MM.1S (cell line): ENCODE measurements around the gene DHX32.
"Not testable (repeated sequence)": the region's sequence is repeated elsewhere in the genome, so short reads cannot be mapped to it uniquely, and the experiment has no call there.

Source experiments
- DNase-seq: peaks from one replicate; pipeline ENCODE4 v3.0.0-alpha.2; 2015
- H2AFZ ChIP-seq: fragments of 300-600 bp; sonication (generic); 2 replicates; pipeline ENCODE4 v1.6.0; 2016; ENCODE audit warnings: antibody characterized with exemption, low read length
- H3F3A ChIP-seq: fragments of 300-600 bp; sonication (generic); 2 replicates; pipeline ENCODE4 v1.6.1; 2016; ENCODE audit warnings: mild to moderate bottlenecking, antibody characterized with exemption, low read length, moderate library complexity, mixed read lengths; ENCODE audit not compliant: insufficient read depth
- H3K27ac ChIP-seq: fragments of 300-600 bp; sonication (generic); 2 replicates; pipeline ENCODE4 v1.5.1; 2016; ENCODE audit warnings: mild to moderate bottlenecking, low read length
- H3K27me3 ChIP-seq: fragments of 300-600 bp; sonication (generic); replicated peaks from 2 replicates; pipeline ENCODE4 v1.6.0; 2016; ENCODE audit warnings: low read length; ENCODE audit not compliant: insufficient read depth
- H3K36me3 ChIP-seq: fragments of 300-600 bp; sonication (generic); replicated peaks from 2 replicates; pipeline ENCODE4 v1.6.1; 2016; ENCODE audit warnings: mild to moderate bottlenecking, low read length, mixed read lengths; ENCODE audit not compliant: insufficient read depth
- H3K4me1 ChIP-seq: fragments of 300-600 bp; sonication (generic); 2 replicates; pipeline ENCODE4 v1.6.1; 2016; ENCODE audit warnings: low read length, mixed read lengths
- H3K4me2 ChIP-seq: fragments of 300-600 bp; sonication (generic); 2 replicates; pipeline ENCODE4 v1.6.0; 2016; ENCODE audit warnings: low read depth, low read length
- H3K4me3 ChIP-seq: fragments of 300-600 bp; sonication (generic); 2 replicates; pipeline ENCODE4 v1.5.1; 2016; ENCODE audit warnings: low read length, mixed read lengths
- H3K79me2 ChIP-seq: fragments of 300-600 bp; sonication (generic); 2 replicates; pipeline ENCODE4 v1.6.1; 2016; ENCODE audit warnings: mixed run types, low read length, mixed read lengths
- H3K9ac ChIP-seq: fragments of 300-600 bp; sonication (generic); 2 replicates; pipeline ENCODE4 v1.6.1; 2016; ENCODE audit warnings: low read length, mixed read lengths
- H3K9me2 ChIP-seq: fragments of 300-600 bp; sonication (generic); replicated peaks from 2 replicates; pipeline ENCODE4 v1.6.1; 2016; ENCODE audit warnings: mild to moderate bottlenecking, low read length, mixed read lengths; ENCODE audit not compliant: insufficient read depth
- H3K9me3 ChIP-seq: fragments of 300-600 bp; sonication (generic); replicated peaks from 2 replicates; pipeline ENCODE4 v1.6.1; 2016; ENCODE audit warnings: mild to moderate bottlenecking, low read length, mixed read lengths; ENCODE audit not compliant: insufficient read depth
- H4K20me1 ChIP-seq: fragments of 300-600 bp; sonication (generic); 2 replicates; pipeline ENCODE4 v1.6.1; 2016; ENCODE audit warnings: mild to moderate bottlenecking, low read length, moderate library complexity, mixed read lengths; ENCODE audit not compliant: insufficient read depth

The DHX32 gene

DNA sequence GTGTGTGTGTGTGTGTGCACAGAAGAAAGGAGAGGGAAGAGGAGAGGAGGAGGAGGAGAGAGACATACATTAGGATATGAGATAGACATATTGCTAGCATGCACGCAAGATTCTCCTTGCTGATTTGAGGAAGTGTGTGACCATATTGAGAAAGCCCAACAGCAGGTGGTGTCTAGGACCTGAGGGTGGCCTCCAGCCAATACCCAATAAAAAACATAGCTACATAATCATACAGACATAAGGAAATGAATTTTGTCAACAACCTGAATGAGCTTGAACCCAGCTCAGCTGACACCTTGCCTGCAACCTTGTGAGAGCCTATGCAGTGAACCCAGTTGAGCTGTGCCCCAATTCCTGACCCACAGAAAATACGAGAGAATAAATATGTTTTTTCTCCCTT, 26.5 kb upstream of the DHX32 start:
- not testable (repeated sequence) for H3K4me2 ChIP-seq, H3K27me3 ChIP-seq, H3K9me3 ChIP-seq, H3K36me3 ChIP-seq, H4K20me1 ChIP-seq, H3K4me1 ChIP-seq, H3K27ac ChIP-seq, DNase-seq, H3K79me2 ChIP-seq, H3F3A ChIP-seq, H3K9me2 ChIP-seq, H3K9ac ChIP-seq, H2AFZ ChIP-seq, H3K4me3 ChIP-seq

- not testable (repeated sequence) for H3K9me2 ChIP-seq, H2AFZ ChIP-seq, H3F3A ChIP-seq, H3K36me3 ChIP-seq, H3K4me2 ChIP-seq, H3K79me2 ChIP-seq, H3K4me3 ChIP-seq, DNase-seq, H3K27ac ChIP-seq, H3K27me3 ChIP-seq, H3K9me3 ChIP-seq, H4K20me1 ChIP-seq, H3K9ac ChIP-seq, H3K4me1 ChIP-seq
These were observed 24.2 kb upstream of the DHX32 start for GRCh38 chr10:125905069-125905994.

GRCh38 chr10:125903135-125903640, 22.1 kb upstream of the DHX32 start:
- H3K36me3 ChIP-seq, H3K27me3 ChIP-seq, H3K9me2 ChIP-seq, H3K4me3 ChIP-seq, H3K27ac ChIP-seq, H3K4me1 ChIP-seq, H3K79me2 ChIP-seq, H3K9ac ChIP-seq, H3K9me3 ChIP-seq, H4K20me1 ChIP-seq, H3K4me2 ChIP-seq, H3F3A ChIP-seq, DNase-seq, H2AFZ ChIP-seq: not testable (repeated sequence)

DNA sequence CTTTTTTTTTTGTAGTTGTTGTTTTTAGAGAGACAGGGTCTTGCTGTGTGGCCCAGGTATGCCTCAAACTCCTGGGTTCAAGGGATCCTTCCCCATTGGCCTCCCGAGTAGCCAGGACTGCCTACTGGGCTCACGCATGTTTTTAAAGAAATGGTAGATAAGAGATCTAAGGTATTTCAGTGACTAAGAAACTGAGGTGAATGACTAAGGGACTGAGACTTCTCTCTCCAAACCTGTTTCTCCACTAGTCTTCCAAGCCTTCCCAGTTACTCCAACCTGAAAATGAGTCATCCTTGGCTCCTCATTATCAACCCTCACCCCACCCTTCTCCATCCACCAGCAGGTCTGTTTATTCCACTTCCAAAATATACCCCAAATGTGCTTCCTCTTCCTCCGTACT, 19.9 kb upstream of the DHX32 start:
- H3K79me2 ChIP-seq, H3K27me3 ChIP-seq, H4K20me1 ChIP-seq, H3K36me3 ChIP-seq, H3K27ac ChIP-seq, H3K9me3 ChIP-seq, H3F3A ChIP-seq, H3K4me3 ChIP-seq, DNase-seq, H3K9me2 ChIP-seq, H3K9ac ChIP-seq, H3K4me2 ChIP-seq, H2AFZ ChIP-seq, H3K4me1 ChIP-seq: not testable (repeated sequence)

GRCh38 chr10:125897317-125897716, 16.2 kb upstream of the DHX32 start:
- H3K9ac ChIP-seq, H3K27me3 ChIP-seq, H3K27ac ChIP-seq, H3K4me2 ChIP-seq, H3F3A ChIP-seq, H3K36me3 ChIP-seq, H3K79me2 ChIP-seq, H3K9me3 ChIP-seq, H3K9me2 ChIP-seq, DNase-seq, H4K20me1 ChIP-seq, H2AFZ ChIP-seq, H3K4me1 ChIP-seq, H3K4me3 ChIP-seq: not testable (repeated sequence)

DNA sequence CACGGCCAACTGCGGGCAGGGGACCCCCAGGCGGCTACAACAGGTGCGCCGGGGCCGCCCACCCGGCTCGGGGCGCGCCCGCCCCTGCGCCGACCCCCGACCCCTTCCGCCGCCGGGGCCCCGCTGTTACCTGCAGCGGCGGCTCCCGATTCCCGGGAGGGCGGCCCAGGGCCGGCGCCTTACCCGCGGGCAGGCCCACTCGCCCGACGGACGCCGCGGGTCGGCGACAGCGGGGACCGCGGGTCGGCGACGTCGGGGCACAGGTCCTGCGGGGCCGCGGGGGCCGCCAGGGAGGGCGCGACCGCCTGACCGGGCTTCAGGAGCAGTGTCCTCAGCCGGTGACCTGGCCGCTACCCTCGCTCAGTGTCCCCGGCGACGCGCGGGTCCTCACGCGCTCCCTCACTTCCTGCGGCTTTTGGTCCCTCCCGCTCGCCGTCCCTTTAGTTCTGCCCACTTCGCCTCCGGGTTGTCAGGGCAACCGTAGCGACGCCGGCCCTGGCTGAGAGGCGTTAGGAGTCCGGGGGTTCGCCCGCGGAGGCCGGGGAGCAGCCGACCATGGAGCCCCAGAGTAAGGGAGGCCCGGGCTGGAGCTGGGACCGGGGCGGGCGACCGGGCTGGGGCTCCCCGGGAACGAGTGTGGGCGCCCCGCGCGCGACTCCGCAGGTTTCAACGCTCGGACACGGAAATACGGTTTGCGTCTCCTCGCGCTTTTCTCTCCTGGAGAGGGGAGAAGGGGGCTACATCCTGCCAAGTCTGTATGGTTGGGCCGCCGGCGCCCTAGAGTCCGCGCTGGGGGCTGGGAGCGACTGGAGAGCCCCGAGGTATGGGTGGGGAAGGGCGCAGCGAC, 15.2 kb upstream of the DHX32 start, which contains the start of gene FANK1:
Gene FANK1, plus strand, starts transcription at position 477 of the 847 bp plus-strand sequence. Its CDS starts 79 bp downstream, at position 556.
- H3K79me2 ChIP-seq, H3K36me3 ChIP-seq, H3F3A ChIP-seq, H4K20me1 ChIP-seq, H3K27me3 ChIP-seq, H3K4me1 ChIP-seq, H3K9me2 ChIP-seq, H3K27ac ChIP-seq, H3K9me3 ChIP-seq: not testable (repeated sequence)
- H3K9ac ChIP-seq, result peak within 1 kb of the TSS; percentile 61; the same call in 1 of the 2 replicates
- DNase-seq, result peak; percentile 81
- H3K4me3 ChIP-seq, result peak within 1 kb of the TSS; percentile 77
- H3K4me2 ChIP-seq, result peak within 1 kb of the TSS; percentile 81
- peak within 1 kb of the TSS; percentile 82 for H2AFZ ChIP-seq

DNA sequence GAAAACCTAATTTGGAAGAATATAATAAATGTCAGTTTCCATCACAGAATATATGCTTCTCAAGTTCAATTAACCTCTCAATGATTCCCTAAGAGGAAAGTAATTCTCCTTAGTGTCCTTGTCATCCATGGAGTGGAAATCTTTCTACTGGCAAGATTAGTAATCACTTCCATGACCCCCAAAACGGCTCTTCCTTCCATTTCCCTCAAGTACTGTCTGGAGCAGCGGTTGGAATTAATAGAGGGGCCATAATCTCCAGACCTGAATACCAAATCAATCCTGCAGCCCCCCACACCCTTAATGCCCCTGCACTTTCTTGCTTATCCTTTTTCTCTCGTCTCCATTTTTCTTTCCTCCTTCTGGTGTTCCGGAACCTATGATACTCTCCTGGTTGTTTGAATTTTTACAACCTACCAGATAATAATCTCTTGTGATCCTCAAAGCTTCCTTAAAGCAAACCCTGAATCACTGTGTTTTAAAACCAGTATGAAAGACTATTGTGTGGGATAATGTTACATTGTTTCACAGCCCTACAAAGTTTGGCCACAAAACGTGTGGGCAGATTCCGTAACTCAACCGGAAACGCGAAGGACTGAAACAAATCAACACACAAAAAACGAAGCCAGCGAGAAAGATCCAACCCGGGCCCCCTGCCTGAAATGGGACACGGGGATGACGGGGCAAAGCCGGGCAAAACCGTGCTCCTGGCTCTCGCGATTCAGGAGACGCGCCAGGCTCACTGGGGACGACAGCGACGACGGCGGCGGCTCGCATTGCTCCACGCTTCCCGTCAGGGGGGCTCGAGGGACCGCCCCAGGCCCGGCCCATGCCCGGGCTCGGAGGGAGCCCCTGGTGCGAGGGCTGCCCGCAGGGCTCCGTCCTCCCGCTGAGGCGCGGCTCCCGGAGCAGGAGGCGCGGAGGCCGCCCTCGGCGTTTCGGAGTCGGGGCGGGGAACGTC, 14.3 kb upstream of the DHX32 start:
- not testable (repeated sequence) for H3K79me2 ChIP-seq

More for the DNA sequence above, 14.3 kb upstream of the DHX32 start:
- H3K9me3 ChIP-seq, H3K36me3 ChIP-seq, H3K9me2 ChIP-seq, H3F3A ChIP-seq, H3K27ac ChIP-seq, H4K20me1 ChIP-seq, H3K27me3 ChIP-seq, H3K4me1 ChIP-seq: not testable (repeated sequence)
- peak overlapping the region; percentile 82; the same call in 1 of the 2 replicates for H2AFZ ChIP-seq
- H3K4me2 ChIP-seq, result peak overlapping the region; percentile 52; the same call in 1 of the 2 replicates
- peak; percentile 34 for DNase-seq
- peak overlapping the region; percentile 77 for H3K4me3 ChIP-seq
- peak overlapping the region; percentile 61; the same call in 1 of the 2 replicates for H3K9ac ChIP-seq
